Lung (tissue), 12 donors: ENCODE measurements around the gene MBNL1. TPM values are rescaled to one million over a fixed set of nuclear protein-coding genes. Genes with fewer than 3 reads are reported as not detected.

Experiments used
- ATAC-seq: fragments of 200-7000 bp; cut with Tn5 transposase; one replicate; pipeline ENCODE4 v1.9.1; 2020; ENCODE audit warnings: moderate number of reproducible peaks; ENCODE audit not compliant: insufficient read depth, low FRiP score
- DNase-seq, 3 donors: peaks; one replicate each; pipeline ENCODE4 v3.0.0-alpha.2; 2013 to 2017
- H3K27ac ChIP-seq, 2 donors: one replicate each; pipeline ENCODE4 v1.5.1; 2013; ENCODE audit warnings: mild to moderate bottlenecking in 2 of 2, moderate library complexity in 2 of 2, control low read depth in 1 of 2, inconsistent platforms in 1 of 2, low read depth in 1 of 2, low read length in 1 of 2
- H3K27me3 ChIP-seq, 3 donors: one replicate each; pipeline ENCODE4 v1.5.1; 2013; ENCODE audit warnings: low read length in 2 of 3; ENCODE audit not compliant: control insufficient read depth in 3 of 3, insufficient read depth in 3 of 3
- H3K36me3 ChIP-seq, 4 donors: one replicate each; pipeline ENCODE4 v1.5.1; 2013; ENCODE audit warnings: low read length in 4 of 4, mild to moderate bottlenecking in 1 of 4, moderate library complexity in 1 of 4; ENCODE audit not compliant: control insufficient read depth in 4 of 4, insufficient read depth in 4 of 4
- H3K4me1 ChIP-seq, 5 donors: one replicate each; pipeline ENCODE4 v1.5.1; 2013; ENCODE audit warnings: low read length in 5 of 5, mild to moderate bottlenecking in 2 of 5, moderate library complexity in 1 of 5; ENCODE audit not compliant: control insufficient read depth in 5 of 5, insufficient read depth in 5 of 5
- H3K4me3 ChIP-seq: one replicate; pipeline ENCODE4 v1.5.1; 2013; ENCODE audit warnings: mild to moderate bottlenecking, control low read depth, moderate library complexity
- H3K9ac ChIP-seq, 2 donors: one replicate each; pipeline ENCODE4 v1.5.1; 2013; ENCODE audit warnings: low read length in 2 of 2, control low read depth in 1 of 2; ENCODE audit not compliant: insufficient read depth in 1 of 2
- H3K9me3 ChIP-seq, 4 donors: one replicate each; pipeline ENCODE4 v1.5.1; 2013; ENCODE audit warnings: low read length in 3 of 4, mild to moderate bottlenecking in 1 of 4, moderate library complexity in 1 of 4; ENCODE audit not compliant: control insufficient read depth in 4 of 4, insufficient read depth in 3 of 4
- whole genome bisulfite sequencing, 2 donors: extraction: QIAGEN DNeasy Blood & Tissue Kit; methylation state at CpG; one replicate each; pipeline ENCODE4 v1.1.7; 2013; 5-methylcytosine and 5-hydroxymethylcytosine counted together
- polyA plus RNA-seq, 2 donors: library from polyadenylated mRNA; stranded (reverse); fragments of 200-250 nt; gene quantifications; one replicate each; pipeline ENCODE4 v1.2.1, GENCODE V29; 2013
- total RNA-seq, 2 donors: library from RNA; depleted of rRNA in 1 of 2; stranded (reverse); fragments of >200 nt in 1 of 2; gene quantifications; one replicate each; pipeline ENCODE4 v1.2.1, GENCODE V29; 2014 to 2021
- TF ChIP-seq, protein P1 (sequence below): IDR thresholded peaks from 2 replicates; pipeline ENCODE4 v1.5.1; 2012; ENCODE audit warnings: mild to moderate bottlenecking; ENCODE audit errors: control extremely low read depth, extremely low read depth
- donor health status: control.
- donor health status: control.
- donor health status: Bipolar disorder and iron deficiency.
- donor health status: healthy.
- donor health status: DM: yes; HTN: yes; CAD: no.

Gene MBNL1
- total and polyA plus RNA-seq, 4 donors: 55.3 to 266 (median 165) TPM

DNA sequence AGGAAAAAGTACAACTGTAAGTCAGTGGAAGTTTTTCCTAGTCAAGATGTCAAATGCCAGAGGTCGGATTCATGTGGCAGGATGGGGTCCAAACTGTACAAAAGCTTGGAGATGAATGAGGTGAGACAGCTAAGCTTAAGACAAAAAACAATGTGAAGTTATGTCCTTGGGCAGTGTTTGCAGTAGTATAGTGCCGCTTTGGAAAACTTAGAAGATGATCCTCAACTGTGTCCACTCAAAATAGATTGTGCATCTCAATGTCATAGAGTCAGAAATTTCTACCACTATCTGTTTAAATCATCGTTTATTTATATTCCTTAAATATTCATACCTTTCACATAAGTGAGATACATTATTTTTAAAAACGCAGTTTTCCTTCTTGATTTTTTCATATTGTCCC is 77.3 kb downstream of the MBNL1 start:
- TF ChIP-seq, protein P1, sequence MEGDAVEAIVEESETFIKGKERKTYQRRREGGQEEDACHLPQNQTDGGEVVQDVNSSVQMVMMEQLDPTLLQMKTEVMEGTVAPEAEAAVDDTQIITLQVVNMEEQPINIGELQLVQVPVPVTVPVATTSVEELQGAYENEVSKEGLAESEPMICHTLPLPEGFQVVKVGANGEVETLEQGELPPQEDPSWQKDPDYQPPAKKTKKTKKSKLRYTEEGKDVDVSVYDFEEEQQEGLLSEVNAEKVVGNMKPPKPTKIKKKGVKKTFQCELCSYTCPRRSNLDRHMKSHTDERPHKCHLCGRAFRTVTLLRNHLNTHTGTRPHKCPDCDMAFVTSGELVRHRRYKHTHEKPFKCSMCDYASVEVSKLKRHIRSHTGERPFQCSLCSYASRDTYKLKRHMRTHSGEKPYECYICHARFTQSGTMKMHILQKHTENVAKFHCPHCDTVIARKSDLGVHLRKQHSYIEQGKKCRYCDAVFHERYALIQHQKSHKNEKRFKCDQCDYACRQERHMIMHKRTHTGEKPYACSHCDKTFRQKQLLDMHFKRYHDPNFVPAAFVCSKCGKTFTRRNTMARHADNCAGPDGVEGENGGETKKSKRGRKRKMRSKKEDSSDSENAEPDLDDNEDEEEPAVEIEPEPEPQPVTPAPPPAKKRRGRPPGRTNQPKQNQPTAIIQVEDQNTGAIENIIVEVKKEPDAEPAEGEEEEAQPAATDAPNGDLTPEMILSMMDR: no peak
- 90 to 93% methylated on average over 4 of the region's 4 CpGs for WGBS, 2 donors
- Histone ChIP-seq H3K27ac (no peak overlapping the region), H3K4me1 (peaks cover 0 to 27% (median 0%) of the 10 kb centered on the region in 5 donors), H3K4me3 (no peak overlapping the region), H3K9ac (no peak overlapping the region), H3K36me3 (peaks cover 0 to 12% (median 0%) of the 10 kb centered on the region in 4 donors), H3K9me3 (no peaks in the 10 kb centered on the region), H3K27me3 (no peaks in the 10 kb centered on the region)
- DNase-seq (no peak), ATAC-seq (no peak)

GRCh38 chr3:152346740-152347139 is 78.0 kb downstream of the MBNL1 start:
- H3K4me3 ChIP-seq: no peak overlapping the region
- H3K27me3 ChIP-seq: no peaks in the 10 kb centered on the region
- H3K4me1 ChIP-seq: peaks cover 0 to 27% (median 0%) of the 10 kb centered on the region in 5 donors
- 98 to 99% methylated on average over 2 of the region's 2 CpGs for WGBS, 2 donors
- H3K36me3 ChIP-seq: peaks cover 0 to 12% (median 0%) of the 10 kb centered on the region in 4 donors
- TF ChIP-seq, protein P1: no peak
- no peak for ATAC-seq
- no peaks in the 10 kb centered on the region for H3K9me3 ChIP-seq
- no peak overlapping the region for H3K27ac ChIP-seq
- DNase-seq: no peak
- no peak overlapping the region for H3K9ac ChIP-seq

GRCh38 chr3:152348436-152349177 is 79.9 kb downstream of the MBNL1 start:
- peaks cover 0 to 33% (median 0%) of the 10 kb centered on the region in 5 donors for H3K4me1 ChIP-seq
- no peak for ATAC-seq
- no peak overlapping the region for H3K9ac ChIP-seq
- TF ChIP-seq, protein P1: no peak
- no peaks in the 10 kb centered on the region for H3K9me3 ChIP-seq
- H3K36me3 ChIP-seq: peaks cover 0 to 1% (median 0%) of the 10 kb centered on the region in 4 donors
- no peak for DNase-seq
- no peaks in the 10 kb centered on the region for H3K27me3 ChIP-seq
- H3K4me3 ChIP-seq: no peak overlapping the region
- H3K27ac ChIP-seq: no peak overlapping the region
- WGBS, 2 donors: 75 to 97% methylated on average over 2 of the region's 2 CpGs
